Measurements from ENCODE around the gene REEP2.
"Not testable (repeated sequence)": the region's sequence is repeated elsewhere in the genome, so short reads cannot be mapped to it uniquely, and the experiment has no call there.

The REEP2 gene

DNA sequence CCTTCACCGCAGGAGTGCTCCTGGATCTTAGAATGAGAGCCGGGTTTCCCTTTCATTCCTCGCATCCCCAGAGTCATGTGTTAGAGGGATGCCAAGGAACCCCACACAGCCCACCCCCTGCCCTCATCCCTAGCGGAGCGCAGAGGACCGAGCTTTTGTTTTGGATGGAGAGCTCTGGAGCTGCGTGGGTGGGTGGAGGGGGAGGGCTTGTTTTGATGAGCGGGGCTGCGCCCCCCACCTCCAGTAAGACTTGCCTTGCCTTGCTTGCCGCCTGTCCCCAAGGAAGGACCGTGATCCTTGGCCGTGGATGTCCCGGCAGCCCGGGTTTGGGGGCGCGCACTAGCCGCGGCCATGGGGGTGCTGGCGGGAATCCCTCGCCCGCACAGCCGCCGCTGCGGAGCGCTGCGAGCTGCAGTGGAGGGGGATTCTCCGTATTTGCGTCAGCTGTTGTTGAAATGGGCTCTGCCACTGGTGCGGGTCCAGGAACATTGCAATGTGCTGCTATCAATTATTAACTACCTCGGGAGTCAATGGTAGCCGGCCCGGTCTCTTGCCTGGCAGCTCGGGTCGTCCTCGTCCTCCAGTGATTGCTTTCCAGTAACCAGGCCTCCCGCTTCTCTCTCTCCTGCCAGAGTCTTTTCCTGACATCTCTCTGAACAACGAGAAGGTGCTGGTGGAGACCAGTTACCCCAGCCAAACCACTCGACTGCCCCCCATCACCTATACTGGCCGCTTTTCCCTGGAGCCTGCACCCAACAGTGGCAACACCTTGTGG lies 27.5 kb downstream of the REEP2 start:
- peak in 1 of 5 donors; percentile 24 for DNase-seq

DNA sequence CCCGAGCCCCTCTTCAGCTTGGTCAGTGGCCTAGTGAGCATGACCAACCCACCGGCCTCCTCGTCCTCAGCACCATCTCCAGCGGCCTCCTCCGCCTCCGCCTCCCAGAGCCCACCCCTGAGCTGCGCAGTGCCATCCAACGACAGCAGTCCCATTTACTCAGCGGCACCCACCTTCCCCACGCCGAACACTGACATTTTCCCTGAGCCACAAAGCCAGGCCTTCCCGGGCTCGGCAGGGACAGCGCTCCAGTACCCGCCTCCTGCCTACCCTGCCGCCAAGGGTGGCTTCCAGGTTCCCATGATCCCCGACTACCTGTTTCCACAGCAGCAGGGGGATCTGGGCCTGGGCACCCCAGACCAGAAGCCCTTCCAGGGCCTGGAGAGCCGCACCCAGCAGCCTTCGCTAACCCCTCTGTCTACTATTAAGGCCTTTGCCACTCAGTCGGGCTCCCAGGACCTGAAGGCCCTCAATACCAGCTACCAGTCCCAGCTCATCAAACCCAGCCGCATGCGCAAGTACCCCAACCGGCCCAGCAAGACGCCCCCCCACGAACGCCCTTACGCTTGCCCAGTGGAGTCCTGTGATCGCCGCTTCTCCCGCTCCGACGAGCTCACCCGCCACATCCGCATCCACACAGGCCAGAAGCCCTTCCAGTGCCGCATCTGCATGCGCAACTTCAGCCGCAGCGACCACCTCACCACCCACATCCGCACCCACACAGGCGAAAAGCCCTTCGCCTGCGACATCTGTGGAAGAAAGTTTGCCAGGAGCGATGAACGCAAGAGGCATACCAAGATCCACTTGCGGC lies 28.2 kb downstream of the REEP2 start:
- DNase-seq = peak in 2 of 5 donors; percentile 37 to 67

DNA sequence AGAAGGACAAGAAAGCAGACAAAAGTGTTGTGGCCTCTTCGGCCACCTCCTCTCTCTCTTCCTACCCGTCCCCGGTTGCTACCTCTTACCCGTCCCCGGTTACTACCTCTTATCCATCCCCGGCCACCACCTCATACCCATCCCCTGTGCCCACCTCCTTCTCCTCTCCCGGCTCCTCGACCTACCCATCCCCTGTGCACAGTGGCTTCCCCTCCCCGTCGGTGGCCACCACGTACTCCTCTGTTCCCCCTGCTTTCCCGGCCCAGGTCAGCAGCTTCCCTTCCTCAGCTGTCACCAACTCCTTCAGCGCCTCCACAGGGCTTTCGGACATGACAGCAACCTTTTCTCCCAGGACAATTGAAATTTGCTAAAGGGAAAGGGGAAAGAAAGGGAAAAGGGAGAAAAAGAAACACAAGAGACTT lies 28.9 kb downstream of the REEP2 start:
- peak in 1 of 5 donors; percentile 61 for DNase-seq

DNA sequence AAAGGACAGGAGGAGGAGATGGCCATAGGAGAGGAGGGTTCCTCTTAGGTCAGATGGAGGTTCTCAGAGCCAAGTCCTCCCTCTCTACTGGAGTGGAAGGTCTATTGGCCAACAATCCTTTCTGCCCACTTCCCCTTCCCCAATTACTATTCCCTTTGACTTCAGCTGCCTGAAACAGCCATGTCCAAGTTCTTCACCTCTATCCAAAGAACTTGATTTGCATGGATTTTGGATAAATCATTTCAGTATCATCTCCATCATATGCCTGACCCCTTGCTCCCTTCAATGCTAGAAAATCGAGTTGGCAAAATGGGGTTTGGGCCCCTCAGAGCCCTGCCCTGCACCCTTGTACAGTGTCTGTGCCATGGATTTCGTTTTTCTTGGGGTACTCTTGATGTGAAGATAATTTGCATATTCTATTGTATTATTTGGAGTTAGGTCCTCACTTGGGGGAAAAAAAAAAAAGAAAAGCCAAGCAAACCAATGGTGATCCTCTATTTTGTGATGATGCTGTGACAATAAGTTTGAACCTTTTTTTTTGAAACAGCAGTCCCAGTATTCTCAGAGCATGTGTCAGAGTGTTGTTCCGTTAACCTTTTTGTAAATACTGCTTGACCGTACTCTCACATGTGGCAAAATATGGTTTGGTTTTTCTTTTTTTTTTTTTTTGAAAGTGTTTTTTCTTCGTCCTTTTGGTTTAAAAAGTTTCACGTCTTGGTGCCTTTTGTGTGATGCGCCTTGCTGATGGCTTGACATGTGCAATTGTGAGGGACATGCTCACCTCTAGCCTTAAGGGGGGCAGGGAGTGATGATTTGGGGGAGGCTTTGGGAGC lies 29.5 kb downstream of the REEP2 start:
- DNase-seq = peak in 1 of 5 donors; percentile 50

DNA sequence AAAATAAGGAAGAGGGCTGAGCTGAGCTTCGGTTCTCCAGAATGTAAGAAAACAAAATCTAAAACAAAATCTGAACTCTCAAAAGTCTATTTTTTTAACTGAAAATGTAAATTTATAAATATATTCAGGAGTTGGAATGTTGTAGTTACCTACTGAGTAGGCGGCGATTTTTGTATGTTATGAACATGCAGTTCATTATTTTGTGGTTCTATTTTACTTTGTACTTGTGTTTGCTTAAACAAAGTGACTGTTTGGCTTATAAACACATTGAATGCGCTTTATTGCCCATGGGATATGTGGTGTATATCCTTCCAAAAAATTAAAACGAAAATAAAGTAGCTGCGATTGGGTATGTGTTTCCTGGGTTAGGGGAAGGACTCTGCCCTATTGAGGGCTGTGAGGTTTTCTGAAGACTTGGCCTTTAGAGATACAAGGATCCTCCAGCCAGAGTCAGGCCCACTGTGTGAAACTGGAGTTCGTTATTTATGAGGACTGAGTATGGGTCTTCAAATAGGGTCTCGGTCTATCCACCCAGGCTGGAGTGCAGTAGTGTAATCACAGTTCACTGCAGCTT lies 30.2 kb downstream of the REEP2 start:
- no peak for DNase-seq

DNA sequence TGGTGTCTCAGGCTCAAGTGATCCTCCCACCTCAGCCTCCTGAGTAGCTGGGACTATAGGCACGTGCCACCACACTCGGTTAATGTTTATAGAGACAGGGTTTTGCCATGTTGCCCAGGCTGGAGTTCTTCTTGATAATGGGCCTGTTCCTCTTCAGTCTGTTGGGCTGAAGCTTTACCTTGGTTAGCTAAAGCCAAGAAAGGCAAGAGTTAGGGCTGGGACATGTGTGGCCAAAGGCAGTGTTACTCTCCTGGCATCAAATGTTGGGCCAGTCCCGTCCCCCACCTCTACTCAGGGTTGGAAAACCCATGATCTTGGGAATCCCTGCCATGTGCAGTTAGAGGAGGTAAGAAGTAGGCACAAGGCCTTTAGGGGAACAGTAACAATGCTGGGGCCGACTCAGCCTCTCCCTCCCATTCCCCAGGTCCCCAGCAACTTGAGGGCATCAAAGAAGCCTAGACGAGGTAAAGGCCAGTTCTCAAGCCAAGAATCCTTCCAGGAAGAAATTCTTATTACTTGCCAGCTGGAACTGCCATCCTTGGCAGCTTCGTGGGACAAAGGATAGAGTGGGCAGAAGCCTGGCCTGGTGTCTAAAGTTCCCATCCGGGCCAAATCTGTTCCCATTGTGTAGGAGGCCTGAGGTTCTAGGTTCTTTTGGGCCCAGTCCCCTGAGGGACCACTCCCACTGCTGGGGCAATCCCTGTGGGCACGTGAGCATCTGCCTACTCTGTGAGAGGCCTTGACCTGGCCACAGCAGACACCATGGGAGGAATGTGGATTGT lies 30.9 kb downstream of the REEP2 start:
- peak in 1 of 5 donors; percentile 47 for DNase-seq

DNA sequence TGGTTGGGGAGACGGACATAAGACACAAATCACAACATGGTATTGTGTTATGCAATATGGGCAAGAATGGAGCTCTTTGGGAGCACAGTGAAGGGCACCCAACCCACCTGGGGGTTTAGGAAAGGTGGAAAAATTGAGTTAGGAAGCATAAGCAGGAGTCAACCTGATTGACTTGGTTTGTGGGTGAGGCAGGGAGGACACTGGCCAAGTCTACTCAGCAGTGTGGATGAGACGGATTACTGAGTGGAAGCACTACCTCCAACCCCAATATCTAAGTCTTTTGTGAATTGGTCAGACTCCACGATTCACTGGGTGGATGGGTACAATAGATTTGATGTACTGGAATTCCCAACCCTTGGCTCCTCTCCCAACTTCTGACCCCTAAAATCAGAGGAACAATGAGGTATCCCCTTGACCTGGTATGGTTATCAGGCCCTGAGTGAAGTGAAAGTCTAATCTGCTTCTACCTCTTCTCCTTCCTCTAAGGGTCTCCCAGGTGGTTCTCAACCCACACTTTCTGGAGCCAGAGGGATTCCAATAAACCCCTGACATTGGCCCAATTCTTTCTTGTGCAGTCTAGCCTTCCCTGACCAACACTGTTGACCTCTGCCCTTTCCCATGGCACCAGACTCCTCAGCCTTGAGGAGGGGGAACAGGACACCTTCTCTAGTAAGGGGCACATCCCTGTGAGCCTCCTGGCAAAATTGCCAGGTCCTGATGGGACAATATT lies 31.6 kb downstream of the REEP2 start:
- no peak for DNase-seq

DNA sequence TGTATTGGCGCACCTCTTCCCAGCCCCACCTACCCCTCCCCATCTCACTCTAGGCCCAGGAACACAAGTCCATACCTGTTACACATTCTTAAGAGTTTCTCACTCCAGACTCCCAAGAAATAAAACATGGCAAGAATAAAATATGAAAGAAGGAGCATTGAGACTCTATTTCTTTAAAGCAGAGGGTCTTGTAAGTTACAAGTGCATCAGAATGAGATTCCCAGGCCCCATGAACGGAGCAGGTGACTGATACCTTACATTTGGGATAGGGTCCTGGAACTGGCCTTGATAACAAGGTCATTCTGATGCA lies 32.1 kb downstream of the REEP2 start:
- DNase-seq = no peak

DNA sequence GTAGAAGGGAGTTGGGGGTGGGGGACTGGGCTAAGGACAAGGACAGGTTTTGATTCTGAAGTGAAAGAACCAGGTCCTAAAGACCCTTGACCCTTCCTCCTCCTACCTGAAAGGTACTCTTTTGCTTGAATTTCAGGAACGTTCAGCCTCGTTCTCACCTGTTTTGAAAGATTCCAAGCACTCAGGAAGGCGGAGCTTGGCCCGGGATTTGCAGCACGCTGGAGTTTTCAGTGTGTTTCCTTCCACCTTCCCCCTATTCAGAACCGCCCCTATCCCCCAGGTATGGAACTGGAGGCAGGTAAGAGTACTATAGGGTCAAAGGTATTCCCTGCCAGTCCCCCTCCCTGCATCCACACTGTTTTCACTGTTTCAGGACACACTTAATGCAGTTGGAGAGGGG lies 33.5 kb downstream of the REEP2 start:
- DNase-seq = no peak

DNA sequence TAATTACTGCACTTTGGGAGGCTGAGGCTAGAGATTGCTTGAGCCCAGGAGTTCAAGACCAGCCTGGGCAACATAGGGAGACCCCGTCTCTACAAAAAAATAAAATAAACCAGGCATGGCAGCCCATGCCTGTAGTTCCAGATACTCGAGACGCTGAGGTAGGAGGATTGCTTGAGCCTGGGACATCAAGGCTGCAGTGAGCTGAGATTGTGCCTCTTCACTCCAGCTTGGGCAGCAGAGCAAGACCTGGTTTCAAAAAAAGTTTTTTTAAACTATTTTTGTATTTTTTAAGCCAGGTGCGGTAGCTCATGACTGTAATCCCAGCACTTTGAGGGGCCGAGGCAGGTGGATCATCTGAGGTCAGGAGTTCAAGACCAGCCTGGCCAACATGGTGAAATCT lies 34.3 kb downstream of the REEP2 start:
- not testable (repeated sequence) for DNase-seq

DNA sequence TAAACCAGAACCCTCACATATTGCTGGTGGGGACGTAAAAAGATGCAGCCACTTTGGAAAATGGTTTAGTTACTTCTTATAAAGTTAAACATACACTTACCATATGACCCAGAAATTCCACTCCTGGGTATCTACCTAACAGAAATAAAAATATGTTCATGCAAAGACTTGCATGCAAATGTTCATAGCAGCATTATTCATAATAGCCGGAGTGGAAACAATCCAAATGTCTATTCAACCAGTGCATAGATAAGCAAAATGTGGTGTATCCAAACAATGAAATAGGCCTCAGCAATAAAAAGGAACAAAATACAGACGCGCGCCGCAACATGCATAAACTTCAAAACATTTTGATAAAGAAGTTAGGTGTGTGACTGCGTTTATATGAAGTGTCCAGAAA lies 38.1 kb downstream of the REEP2 start:
- no peak for DNase-seq

DNA sequence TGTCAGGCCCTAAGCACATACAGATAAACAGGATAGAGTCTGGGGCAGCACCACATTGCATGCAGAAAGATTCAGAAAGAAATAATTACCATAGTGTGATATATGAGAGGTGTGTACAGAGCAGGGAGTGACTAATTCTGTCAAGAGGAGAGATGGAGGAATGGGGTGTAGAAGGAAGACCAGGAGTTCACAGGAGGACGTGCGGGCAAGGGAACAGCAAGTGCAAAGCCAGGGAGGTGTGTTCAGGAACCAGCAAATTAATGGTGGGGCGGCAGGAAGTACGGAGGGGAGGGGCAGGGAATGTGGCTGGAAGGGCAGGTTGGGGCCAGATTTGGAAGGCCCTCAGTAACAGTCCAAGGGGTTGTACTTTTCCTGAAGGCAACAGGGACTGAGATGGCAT lies 43.8 kb downstream of the REEP2 start:
- DNase-seq = no peak

DNA sequence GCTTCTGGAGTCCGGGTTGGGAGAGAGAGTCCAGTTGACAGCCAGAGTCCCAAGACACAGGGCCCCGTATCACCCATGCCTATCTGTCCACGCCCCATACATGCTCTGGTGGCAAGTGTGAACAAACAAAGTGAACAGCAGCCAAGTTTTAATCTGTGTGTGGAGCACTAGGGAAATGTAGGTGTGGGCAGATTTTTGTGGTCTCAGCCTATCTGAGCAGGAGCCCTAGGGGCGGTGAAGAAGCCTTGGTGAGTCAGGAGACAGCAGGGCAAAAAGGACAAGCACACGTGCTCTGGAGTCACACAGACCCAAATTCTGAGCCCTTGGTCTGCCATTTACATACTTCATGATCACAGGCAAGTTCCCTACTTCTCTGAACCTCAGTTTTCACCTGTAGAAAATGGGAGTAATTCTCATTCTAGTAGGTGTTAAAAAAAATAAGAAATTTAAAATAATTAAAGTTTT lies 49.7 kb downstream of the REEP2 start:
- no peak for DNase-seq

DNA sequence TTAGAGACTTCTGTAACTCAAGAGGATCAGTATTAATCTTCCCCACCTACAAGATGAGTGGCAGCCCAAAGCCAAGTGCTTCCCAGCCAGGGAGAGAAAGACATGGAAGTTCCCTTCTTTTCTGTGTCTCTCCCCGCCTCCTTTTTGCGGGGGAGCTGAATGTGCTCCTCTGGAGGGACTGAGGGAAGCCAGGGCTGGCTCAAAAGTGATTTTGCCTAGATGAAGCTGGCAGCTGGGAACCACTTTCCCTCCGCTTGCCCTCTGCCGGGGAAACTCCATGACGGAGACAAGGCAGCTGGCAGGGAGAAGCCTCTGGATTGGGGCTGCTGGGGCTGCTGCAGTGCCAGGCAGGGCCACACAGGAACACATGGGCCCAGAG lies 50.8 kb downstream of the REEP2 start:
- no peak for DNase-seq

DNA sequence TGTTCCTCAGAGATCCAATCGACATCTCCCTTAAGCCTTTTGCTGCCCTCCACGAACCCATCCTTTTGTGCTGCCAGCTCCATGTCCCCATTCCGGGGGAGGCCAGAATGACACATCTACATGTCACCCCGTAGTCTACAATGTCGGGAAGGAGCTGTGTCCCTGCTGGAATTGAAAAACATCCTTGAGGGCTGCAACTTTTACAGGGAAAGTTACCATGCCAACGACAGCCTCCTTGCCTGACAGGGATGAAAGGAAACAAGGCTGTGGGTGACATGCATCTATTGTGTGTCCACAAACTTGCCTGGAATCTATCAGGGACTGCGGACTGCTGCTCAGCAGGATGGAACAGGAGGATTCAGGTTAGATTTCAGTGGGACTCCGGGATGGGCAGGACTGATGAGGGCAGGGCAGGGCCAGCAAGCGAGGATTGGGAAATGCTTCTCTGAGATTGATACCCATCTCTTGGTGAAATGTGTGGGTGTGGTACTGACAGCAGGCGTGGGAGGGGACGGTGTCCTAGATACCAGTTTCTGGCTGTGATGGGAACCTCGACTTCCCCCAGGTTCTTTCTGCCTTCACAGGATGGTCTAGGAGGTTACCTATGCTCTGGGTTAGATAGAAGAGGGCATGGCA lies 51.9 kb downstream of the REEP2 start:
- DNase-seq = no peak

DNA sequence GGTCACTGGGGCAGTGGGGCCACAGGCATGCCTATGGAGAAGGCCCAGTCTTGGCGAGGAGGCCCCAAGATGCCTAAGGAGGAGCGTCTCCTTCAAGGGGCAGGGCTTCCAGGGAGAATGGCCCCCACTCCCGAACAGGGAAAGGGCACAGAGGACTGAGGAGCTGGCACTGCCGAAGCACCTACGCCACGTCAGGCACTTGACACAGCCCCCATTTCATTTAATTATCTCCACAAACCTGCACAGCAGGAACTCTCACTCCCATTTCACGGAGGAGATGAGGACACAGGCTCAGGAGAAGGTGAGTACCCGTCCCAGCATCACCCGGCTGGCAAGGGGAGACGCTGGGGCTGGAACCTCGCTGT lies 52.4 kb downstream of the REEP2 start:
- DNase-seq = no peak

DNA sequence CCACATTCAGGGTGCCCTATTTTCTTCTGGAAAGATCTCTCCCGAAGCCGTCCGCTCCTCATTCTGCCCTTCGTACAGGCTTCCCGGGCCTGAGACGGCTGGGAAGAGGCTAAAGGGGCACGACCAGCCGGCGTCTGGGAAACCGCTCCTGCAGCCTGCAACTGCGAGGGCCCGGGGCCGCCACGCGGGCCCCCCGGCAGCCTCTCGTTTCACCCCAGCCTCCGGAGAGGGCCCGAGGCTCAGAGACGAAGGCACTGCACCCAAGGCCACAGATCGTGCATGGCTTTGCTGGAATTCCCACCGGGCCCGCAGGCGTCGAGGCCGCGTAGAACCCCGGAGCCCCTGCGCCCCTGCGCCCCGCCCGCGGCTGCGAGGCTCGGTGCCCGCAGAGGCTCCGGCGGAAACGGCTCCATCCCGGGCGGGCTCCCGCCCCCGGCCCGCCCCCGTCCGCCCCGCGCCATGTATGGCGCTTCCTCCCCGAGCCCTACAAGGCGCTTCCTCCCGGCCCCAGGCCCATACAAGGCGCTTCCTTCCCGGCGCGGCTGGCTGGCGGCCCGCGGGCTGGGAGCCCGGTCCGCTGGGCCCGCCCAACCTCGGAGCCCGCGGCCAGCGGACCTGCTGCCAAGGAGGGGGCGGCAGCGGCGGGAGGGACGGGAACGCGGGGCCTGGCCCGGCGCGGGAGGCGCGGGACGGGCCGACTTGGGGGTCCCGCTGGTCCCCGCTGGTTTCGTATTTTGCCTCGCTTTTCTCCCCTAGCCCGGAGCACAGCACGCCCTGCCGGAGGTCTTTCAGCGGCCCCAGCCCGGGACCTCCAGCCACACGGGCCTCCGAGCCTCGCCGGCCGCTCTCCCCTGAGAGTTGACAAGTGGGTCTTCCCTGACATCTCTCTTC lies 53.1 kb downstream of the REEP2 start:
- peak; percentile 79 to 88 (median 83) for DNase-seq

DNA sequence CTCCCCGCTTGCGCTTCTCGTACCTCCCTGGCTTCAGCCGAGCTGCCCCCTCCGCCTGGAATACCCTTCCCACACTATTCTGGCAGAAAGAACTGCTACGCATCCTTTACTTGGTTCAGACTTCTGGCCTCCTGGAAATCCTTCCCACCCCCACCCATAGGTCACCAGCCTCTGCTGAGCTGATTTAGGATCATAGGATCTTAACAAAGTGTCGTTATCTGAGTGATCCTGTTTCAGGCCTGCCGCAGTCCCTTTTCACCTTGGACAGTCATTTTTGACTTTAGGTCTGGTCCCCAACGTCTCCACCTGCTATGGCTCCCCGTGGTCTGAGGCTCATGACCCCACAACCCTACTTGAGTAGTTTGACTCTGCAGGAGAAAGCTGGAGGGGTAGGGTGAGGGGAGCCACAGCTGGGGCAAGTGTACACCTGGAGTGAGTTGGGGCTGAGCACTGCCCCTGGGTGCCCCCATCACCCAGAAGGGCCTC lies 53.7 kb downstream of the REEP2 start:
- no peak for DNase-seq

DNA sequence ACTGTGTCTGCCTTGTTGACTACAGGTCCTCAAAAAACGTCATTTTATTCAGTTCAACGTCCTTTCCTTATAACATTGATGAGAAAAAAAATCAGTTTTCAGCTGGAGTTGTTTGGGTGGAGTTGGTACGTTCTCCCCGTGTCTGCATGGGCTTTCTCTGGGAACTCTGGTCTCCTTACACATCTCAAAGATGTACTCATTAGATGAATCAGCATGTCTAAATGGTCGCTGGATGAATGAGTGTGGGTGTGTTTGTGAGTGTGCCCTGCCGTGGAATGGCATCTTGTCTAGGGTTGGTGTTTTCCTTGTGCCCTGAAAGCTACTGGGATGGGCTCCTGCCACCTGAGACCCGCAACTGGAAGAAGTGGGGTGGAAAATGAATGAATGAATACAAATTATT lies 56.5 kb downstream of the REEP2 start:
- DNase-seq = no peak

All from T-helper 1 cell (primary cell).